ENCODE data around the gene PRAMEF1.

GRCh38 chr1:12760256-12760795 is 30.9 kb upstream of the PRAMEF1 start:
- TF ChIP-seq, protein P1, sequence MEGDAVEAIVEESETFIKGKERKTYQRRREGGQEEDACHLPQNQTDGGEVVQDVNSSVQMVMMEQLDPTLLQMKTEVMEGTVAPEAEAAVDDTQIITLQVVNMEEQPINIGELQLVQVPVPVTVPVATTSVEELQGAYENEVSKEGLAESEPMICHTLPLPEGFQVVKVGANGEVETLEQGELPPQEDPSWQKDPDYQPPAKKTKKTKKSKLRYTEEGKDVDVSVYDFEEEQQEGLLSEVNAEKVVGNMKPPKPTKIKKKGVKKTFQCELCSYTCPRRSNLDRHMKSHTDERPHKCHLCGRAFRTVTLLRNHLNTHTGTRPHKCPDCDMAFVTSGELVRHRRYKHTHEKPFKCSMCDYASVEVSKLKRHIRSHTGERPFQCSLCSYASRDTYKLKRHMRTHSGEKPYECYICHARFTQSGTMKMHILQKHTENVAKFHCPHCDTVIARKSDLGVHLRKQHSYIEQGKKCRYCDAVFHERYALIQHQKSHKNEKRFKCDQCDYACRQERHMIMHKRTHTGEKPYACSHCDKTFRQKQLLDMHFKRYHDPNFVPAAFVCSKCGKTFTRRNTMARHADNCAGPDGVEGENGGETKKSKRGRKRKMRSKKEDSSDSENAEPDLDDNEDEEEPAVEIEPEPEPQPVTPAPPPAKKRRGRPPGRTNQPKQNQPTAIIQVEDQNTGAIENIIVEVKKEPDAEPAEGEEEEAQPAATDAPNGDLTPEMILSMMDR (IDR thresholded peaks at IDR 0.05) = no peak
- no peak for TF ChIP-seq POLR2A (IDR thresholded peaks at IDR 0.05)

Data from heart left ventricle (tissue), 13 donors.